Suprapubic skin (tissue), 4 donors: ENCODE measurements around the gene MED25. TPM values are rescaled to one million over a fixed set of nuclear protein-coding genes. Genes with fewer than 3 reads are reported as not detected.

ENCODE experiments used
- DNase-seq, 2 donors: peaks; one replicate each; pipeline ENCODE4 v3.0.0-alpha.2; 2019; ENCODE audit warnings: low spot score in 2 of 2
- H3K27ac ChIP-seq: fragments of 200-600 bp; sonication (generic); one replicate; pipeline ENCODE4 v1.5.1; 2019
- H3K27me3 ChIP-seq: fragments of 200-600 bp; sonication (generic); one replicate; pipeline ENCODE4 v1.5.1; 2019
- H3K36me3 ChIP-seq: fragments of 200-600 bp; sonication (generic); one replicate; pipeline ENCODE4 v1.5.1; 2019
- H3K4me1 ChIP-seq: fragments of 200-600 bp; sonication (generic); one replicate; pipeline ENCODE4 v1.5.1; 2019
- H3K4me3 ChIP-seq: fragments of 200-600 bp; sonication (generic); one replicate; pipeline ENCODE4 v1.5.1; 2019; ENCODE audit warnings: mild to moderate bottlenecking
- H3K9me3 ChIP-seq: fragments of 200-600 bp; sonication (generic); one replicate; pipeline ENCODE4 v1.5.1; 2019
- CTCF ChIP-seq, 2 donors: fragments of 200-600 bp in 1 of 2; fragments of 450-650 bp in 1 of 2; sonication (generic) in 1 of 2; IDR thresholded peaks; one replicate each; pipeline ENCODE4 v1.5.1; 2016 to 2019; ENCODE audit warnings: antibody characterized with exemption in 2 of 2, mild to moderate bottlenecking in 1 of 2, moderate library complexity in 1 of 2
- EP300 ChIP-seq: sonication (generic); formaldehyde crosslinking; IDR thresholded peaks from one replicate; pipeline ENCODE4 v1.6.1; 2017; ENCODE audit warnings: antibody characterized with exemption
- POLR2A ChIP-seq, 2 donors: fragments of 450-650 bp; IDR thresholded peaks; one replicate each; pipeline ENCODE4 v1.6.1; 2017; ENCODE audit warnings: antibody characterized with exemption in 2 of 2, mild to moderate bottlenecking in 2 of 2, moderate library complexity in 2 of 2
- POLR2AphosphoS5 ChIP-seq, 3 donors: sonication (generic); formaldehyde crosslinking; IDR thresholded peaks; one replicate each; pipeline ENCODE4 v1.6.1; 2017; ENCODE audit warnings: antibody characterized with exemption in 3 of 3
- WGBS: methylation state at CpG from one replicate; pipeline ENCODE4 v1.1.5; 2018; 5-methylcytosine and 5-hydroxymethylcytosine counted together
- total RNA-seq, 4 donors: library from RNA; depleted of rRNA; stranded (reverse); fragments of >200 nt; gene quantifications; one replicate each; pipeline ENCODE4 v1.1.0, GENCODE V29; 2016

MED25 gene
- total RNA-seq, 4 donors from 2014 or later, result 32.2 to 60.3 (median 40.8) TPM

DNA sequence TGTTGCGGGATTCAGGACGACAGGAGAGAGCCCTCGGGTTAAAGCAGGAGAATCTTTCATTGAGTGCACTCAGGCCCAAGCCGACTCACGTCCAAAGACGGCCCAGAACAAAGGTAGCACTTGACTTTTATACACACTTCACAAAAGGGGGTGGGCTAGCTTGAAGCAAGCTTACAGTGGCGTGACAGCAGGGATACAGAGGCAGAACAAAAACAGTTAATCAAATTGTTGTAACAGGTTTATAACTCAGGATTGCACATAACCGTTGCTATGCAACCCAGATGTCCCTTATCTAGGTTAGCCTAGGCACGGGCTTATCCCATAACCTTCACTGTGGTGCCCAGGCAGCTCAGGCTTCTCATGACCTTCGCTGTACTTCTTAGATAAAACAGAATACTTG lies 2.0 kb downstream of the MED25 start:
- WGBS, result 81% methylated on average over 10 of the region's 10 CpGs
- H3K36me3 ChIP-seq, result peaks cover 23% of the 10 kb centered on the region
- TF ChIP-seq EP300, result no peak
- DNase-seq, result no peak
- no peaks in the 10 kb centered on the region for H3K27me3 ChIP-seq
- peaks cover 23% of the 10 kb centered on the region for H3K4me1 ChIP-seq
- H3K27ac ChIP-seq, result no peak overlapping the region
- no peak overlapping the region for H3K4me3 ChIP-seq
- H3K9me3 ChIP-seq, result no peaks in the 10 kb centered on the region

DNA sequence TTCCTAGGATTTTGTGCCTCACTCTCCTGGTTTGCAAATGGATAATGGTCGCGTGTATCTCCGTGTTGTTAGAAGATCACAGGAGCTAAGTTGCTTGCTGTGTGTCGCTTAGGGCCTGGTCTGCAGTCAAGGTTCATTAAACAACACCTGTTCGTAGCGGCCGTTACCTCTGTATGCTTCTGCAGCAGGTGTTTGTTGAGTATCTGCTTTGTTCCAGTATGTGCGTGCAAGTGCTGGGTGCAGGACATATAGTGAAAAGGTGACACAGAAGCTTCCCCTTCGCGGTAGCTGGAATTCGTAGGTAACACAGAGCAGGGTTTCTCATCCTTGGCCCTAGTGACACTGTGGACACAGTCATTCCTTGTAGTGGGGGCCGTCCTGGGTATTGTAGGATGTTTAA lies 5.4 kb downstream of the MED25 start:
- TF ChIP-seq EP300, result no peak
- TF ChIP-seq POLR2AphosphoS5 (IDR thresholded peaks at IDR 0.05), result no peak
- TF ChIP-seq CTCF (IDR thresholded peaks at IDR 0.05), result no peak
- no peak for TF ChIP-seq POLR2A (IDR thresholded peaks at IDR 0.05)
- H3K36me3 ChIP-seq, result peaks cover 38% of the 10 kb centered on the region
- no peak for DNase-seq
- 95% methylated on average over 12 of the region's 12 CpGs for WGBS
- H3K4me1 ChIP-seq, result peaks cover 16% of the 10 kb centered on the region
- H3K4me3 ChIP-seq, result no peak overlapping the region
- H3K9me3 ChIP-seq, result no peaks in the 10 kb centered on the region
- no peak overlapping the region for H3K27ac ChIP-seq
- no peaks in the 10 kb centered on the region for H3K27me3 ChIP-seq

DNA sequence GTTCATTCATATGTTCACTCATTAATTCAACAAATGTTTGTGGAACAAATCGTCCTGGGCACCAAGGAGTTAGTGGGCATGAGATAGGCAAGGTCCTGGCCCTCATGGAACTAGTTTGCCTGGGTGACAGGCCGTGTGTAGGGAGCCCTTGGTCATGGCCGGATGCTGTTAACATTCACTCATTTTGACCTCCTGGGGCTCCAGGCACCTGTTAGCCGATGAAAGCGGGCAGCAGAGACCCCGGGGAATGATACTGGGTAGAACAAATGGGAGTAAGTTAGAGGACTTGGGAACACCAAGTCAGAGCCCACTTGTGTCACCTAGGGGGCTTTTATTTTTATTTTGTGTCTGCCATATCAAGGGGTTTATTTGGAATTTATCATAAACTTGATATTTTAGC lies 6.6 kb downstream of the MED25 start:
- no peaks in the 10 kb centered on the region for H3K27me3 ChIP-seq
- TF ChIP-seq EP300, result no peak
- no peak for TF ChIP-seq CTCF (IDR thresholded peaks at IDR 0.05)
- no peak for TF ChIP-seq POLR2AphosphoS5 (IDR thresholded peaks at IDR 0.05)
- no peak for TF ChIP-seq POLR2A (IDR thresholded peaks at IDR 0.05)
- peaks cover 4% of the 10 kb centered on the region for H3K4me1 ChIP-seq
- WGBS, result 82% methylated on average over 6 of the region's 6 CpGs
- peaks cover 49% of the 10 kb centered on the region for H3K36me3 ChIP-seq
- DNase-seq, result no peak
- no peak overlapping the region for H3K4me3 ChIP-seq
- no peaks in the 10 kb centered on the region for H3K9me3 ChIP-seq
- no peak overlapping the region for H3K27ac ChIP-seq

- TF ChIP-seq EP300 (no peak), POLR2AphosphoS5 (IDR thresholded peaks at IDR 0.05) (no peak), POLR2A (IDR thresholded peaks at IDR 0.05) (no peak), CTCF (IDR thresholded peaks at IDR 0.05) (no peak)
- Histone ChIP-seq H3K36me3 (peaks cover 65% of the 10 kb centered on the region), H3K9me3 (no peaks in the 10 kb centered on the region), H3K4me3 (no peak overlapping the region), H3K27me3 (no peaks in the 10 kb centered on the region), H3K4me1 (no peaks in the 10 kb centered on the region), H3K27ac (no peak overlapping the region)
- no peak for DNase-seq
- WGBS, result 89% methylated on average over 14 of the region's 14 CpGs
Measured at GRCh38 chr19:49827034-49827433, 8.9 kb downstream of the MED25 start.

DNA sequence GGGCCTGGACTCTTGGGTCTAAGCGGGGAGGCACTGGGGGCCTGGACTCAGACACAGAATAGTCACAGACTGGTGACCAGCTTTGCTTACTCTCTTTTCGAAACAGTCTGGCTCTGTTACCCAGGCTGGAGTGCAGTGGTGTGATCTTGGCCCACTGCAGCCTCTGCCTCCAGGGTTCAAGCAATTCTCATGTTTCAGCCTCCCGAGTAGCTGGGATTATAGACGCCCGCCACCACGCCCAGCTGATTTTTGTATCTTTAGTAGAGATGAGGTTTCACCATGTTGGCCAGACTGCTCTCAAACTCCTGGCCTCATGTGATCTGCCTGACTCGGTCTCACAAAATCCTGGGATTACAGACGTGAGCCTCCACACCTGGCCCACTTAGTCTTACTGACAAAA lies 11.1 kb downstream of the MED25 start:
- Histone ChIP-seq H3K9me3 (no peaks in the 10 kb centered on the region), H3K27ac (no peak overlapping the region), H3K36me3 (peaks cover 72% of the 10 kb centered on the region), H3K4me3 (no peak overlapping the region), H3K27me3 (no peaks in the 10 kb centered on the region), H3K4me1 (no peaks in the 10 kb centered on the region)
- TF ChIP-seq POLR2AphosphoS5 (IDR thresholded peaks at IDR 0.05) (no peak), EP300 (no peak), CTCF (IDR thresholded peaks at IDR 0.05) (no peak), POLR2A (IDR thresholded peaks at IDR 0.05) (no peak)
- no peak for DNase-seq
- 87% methylated on average over 8 of the region's 8 CpGs for WGBS

DNA sequence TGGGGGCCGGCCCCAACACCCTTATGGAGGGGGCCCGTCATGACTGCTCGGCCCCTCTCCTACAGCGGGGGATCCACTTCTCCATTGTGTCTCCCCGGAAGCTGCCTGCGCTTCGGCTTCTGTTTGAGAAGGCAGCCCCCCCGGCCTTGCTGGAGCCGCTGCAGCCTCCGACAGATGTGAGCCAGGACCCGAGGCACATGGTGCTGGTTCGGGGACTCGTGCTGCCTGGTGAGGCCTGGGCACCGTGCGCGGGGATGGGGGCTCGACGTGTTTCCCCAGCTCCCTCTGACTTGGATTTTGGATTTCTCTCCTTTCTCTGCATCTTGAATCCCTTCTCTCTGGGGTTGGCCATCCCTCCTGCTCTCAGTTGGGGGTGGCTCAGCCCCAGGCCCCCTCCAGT lies 11.6 kb downstream of the MED25 start:
- H3K9me3 ChIP-seq, result no peaks in the 10 kb centered on the region
- WGBS, result 93% methylated on average over 14 of the region's 18 CpGs
- no peaks in the 10 kb centered on the region for H3K4me1 ChIP-seq
- H3K4me3 ChIP-seq, result no peak overlapping the region
- H3K27ac ChIP-seq, result no peak overlapping the region
- H3K27me3 ChIP-seq, result no peaks in the 10 kb centered on the region
- no peak for DNase-seq
- peaks cover 73% of the 10 kb centered on the region for H3K36me3 ChIP-seq
- TF ChIP-seq EP300 (no peak), CTCF (IDR thresholded peaks at IDR 0.05) (no peak)
